ENCODE measurements around the gene CD300LF. TPM values are rescaled to one million over a fixed set of nuclear protein-coding genes. Genes with fewer than 3 reads are reported as not detected.

Gene CD300LF
- total RNA-seq (2014; rRNA removed; shearing (Covaris generic)), result not detected in 2 replicates

GRCh38 chr17:74712756-74713155 is at the start of gene CD300LF:
Gene CD300LF, minus strand, starts transcription at chr17:74712923. Its CDS starts 57 bp downstream, at chr17:74712866.
- H3K36me3 ChIP-seq, result no peaks in the 10 kb centered on the region
- H3K9me3 ChIP-seq (replicated peaks), result no peaks in the 10 kb centered on the region
- H3K27ac ChIP-seq, result no peak within 1 kb of the TSS
- H3K4me1 ChIP-seq (replicated peaks), result no peaks in the 10 kb centered on the region
- DNase-seq (ENCODE audit: low read depth in 1 of 2, low spot score in 2 of 2), result no peak
- peaks cover 48% of the 10 kb centered on the region for H3K27me3 ChIP-seq (replicated peaks)
- H3K4me3 ChIP-seq, result no peak within 1 kb of the TSS

DNA sequence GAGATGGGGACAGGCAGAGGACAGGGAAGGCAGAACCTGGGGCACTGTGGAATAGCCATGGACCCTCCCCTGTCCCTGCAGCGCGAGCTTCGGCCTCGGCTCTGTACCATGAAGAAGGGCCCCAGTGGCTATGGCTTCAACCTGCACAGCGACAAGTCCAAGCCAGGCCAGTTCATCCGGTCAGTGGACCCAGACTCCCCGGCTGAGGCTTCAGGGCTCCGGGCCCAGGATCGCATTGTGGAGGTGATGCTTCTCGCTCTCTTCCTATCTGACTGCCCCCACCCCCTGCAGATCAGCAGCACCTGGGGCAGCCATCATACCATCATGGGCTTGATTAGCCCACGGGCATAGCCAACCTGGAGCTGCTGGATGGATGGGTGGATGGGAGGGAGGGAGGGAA is 49.2 kb upstream of the CD300LF start:
- H3K4me1 ChIP-seq (replicated peaks), result peaks cover 57% of the 10 kb centered on the region
- 0 out of 2 replicates have a peak, but pooled peaks cover 1% of the 10 kb centered on the region for H3K36me3 ChIP-seq
- no peak overlapping the region for H3K27ac ChIP-seq
- no peaks in the 10 kb centered on the region for H3K9me3 ChIP-seq (replicated peaks)
- H3K4me3 ChIP-seq, result no peak overlapping the region
- no peak for DNase-seq (ENCODE audit: low read depth in 1 of 2, low spot score in 2 of 2)
- no peaks in the 10 kb centered on the region for H3K27me3 ChIP-seq (replicated peaks)

DNA sequence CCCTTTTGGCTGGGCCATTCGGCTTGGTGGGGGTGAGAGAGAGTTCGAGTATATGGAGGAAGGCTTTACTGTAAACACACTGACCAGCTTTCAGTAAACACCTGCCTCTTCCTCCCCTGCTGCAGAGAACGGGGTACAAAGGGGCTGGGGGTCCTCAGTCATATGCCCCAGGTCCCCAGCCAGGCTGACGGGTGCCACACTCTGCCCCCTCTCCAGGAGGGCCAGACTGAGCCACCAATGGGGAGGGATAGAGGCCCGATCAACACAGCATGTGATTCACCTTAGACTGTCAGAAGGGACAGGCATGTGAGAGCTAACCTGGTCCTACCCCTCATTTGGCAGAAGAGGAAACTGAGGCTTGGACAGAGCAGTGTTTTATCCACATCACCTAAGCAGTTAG is 48.7 kb upstream of the CD300LF start:
- Histone ChIP-seq H3K9me3 (replicated peaks) (no peaks in the 10 kb centered on the region), H3K27ac (no peak overlapping the region), H3K36me3 (no peaks in the 10 kb centered on the region), H3K27me3 (replicated peaks) (no peaks in the 10 kb centered on the region), H3K4me1 (replicated peaks) (peaks cover 57% of the 10 kb centered on the region), H3K4me3 (no peak overlapping the region)
- no peak for DNase-seq (ENCODE audit: low read depth in 1 of 2, low spot score in 2 of 2)

GRCh38 chr17:74760404-74761105 is 47.8 kb upstream of the CD300LF start:
- 0 out of 2 replicates have a peak overlapping the region, but pooled peaks have one; percentile 3 for H3K27ac ChIP-seq
- peaks cover 57% of the 10 kb centered on the region for H3K4me1 ChIP-seq (replicated peaks)
- no peak for DNase-seq (ENCODE audit: low read depth in 1 of 2, low spot score in 2 of 2)
- no peaks in the 10 kb centered on the region for H3K27me3 ChIP-seq (replicated peaks)
- no peak overlapping the region for H3K4me3 ChIP-seq
- H3K36me3 ChIP-seq, result no peaks in the 10 kb centered on the region
- H3K9me3 ChIP-seq (replicated peaks), result no peaks in the 10 kb centered on the region

- no peaks in the 10 kb centered on the region for H3K9me3 ChIP-seq (replicated peaks)
- H3K27ac ChIP-seq, result 0 out of 2 replicates have a peak overlapping the region, but pooled peaks have one; percentile 3
- peaks cover 57% of the 10 kb centered on the region for H3K4me1 ChIP-seq (replicated peaks)
- H3K27me3 ChIP-seq (replicated peaks), result no peaks in the 10 kb centered on the region
- no peaks in the 10 kb centered on the region for H3K36me3 ChIP-seq
- DNase-seq (ENCODE audit: low read depth in 1 of 2, low spot score in 2 of 2), result no peak
- H3K4me3 ChIP-seq, result no peak overlapping the region
Observed at GRCh38 chr17:74759941-74760340, 47.2 kb upstream of the CD300LF start.

- Histone ChIP-seq H3K4me3 (no peak overlapping the region), H3K27me3 (replicated peaks) (no peaks in the 10 kb centered on the region), H3K27ac (no peak overlapping the region), H3K36me3 (no peaks in the 10 kb centered on the region), H3K4me1 (replicated peaks) (peaks cover 57% of the 10 kb centered on the region), H3K9me3 (replicated peaks) (no peaks in the 10 kb centered on the region)
- peak; percentile 62 to 72 for DNase-seq (ENCODE audit: low read depth in 1 of 2, low spot score in 2 of 2)
Observed at GRCh38 chr17:74759243-74759801, 46.6 kb upstream of the CD300LF start.

GRCh38 chr17:74758848-74759168 is 46.1 kb upstream of the CD300LF start:
- H3K27me3 ChIP-seq (replicated peaks), result no peaks in the 10 kb centered on the region
- H3K36me3 ChIP-seq, result no peaks in the 10 kb centered on the region
- H3K4me3 ChIP-seq, result no peak overlapping the region
- H3K27ac ChIP-seq, result no peak overlapping the region
- H3K9me3 ChIP-seq (replicated peaks), result no peaks in the 10 kb centered on the region
- H3K4me1 ChIP-seq (replicated peaks), result peaks cover 57% of the 10 kb centered on the region
- DNase-seq (ENCODE audit: low read depth in 1 of 2, low spot score in 2 of 2), result peak in 1 of 2 experiments; percentile 55

DNA sequence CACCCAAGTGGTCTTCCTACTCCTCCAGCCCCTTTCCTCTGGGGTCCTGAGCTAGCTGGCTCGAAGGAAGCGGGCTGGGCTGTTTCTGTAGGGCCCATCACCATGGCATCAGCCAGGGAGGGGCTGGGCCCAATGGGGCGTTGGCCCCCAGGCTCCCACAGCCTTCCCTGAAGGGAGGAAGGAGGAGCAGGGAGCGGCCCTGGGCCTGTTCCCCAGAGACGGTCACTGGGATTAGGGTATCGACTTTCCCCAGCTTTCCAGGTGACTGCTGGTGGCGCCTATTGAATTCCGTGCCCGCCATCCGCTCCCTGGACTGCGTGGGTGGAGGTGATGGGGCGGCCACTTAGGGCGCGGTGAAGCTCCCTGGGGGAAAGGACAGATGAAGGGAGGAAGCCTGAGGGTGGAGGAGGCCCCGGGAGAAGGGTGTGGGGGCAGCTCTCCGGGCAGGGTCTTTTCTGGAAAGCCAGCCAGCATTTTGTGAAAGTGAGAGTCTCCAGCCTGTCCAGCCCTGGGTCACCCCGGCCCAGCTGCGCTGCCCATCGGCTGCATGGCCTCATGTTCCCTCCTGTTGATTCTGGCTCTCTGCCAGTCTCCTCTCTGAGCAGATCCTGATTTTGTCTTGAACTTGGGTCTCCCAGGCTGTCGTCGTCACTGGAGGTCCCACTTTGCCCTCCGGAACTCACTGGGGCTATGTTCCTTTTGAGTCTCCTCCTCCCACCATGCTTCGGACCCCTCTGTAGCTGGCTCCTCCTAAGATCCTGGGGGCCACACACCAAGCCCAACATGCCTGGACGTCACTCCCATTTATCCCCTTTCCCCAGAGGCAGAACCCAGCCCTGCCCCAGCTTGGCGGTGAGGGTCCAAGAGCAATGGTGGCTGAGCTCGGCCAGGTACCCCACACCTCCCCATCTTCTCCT is 45.5 kb upstream of the CD300LF start:
- no peak overlapping the region for H3K27ac ChIP-seq
- no peaks in the 10 kb centered on the region for H3K27me3 ChIP-seq (replicated peaks)
- DNase-seq (ENCODE audit: low read depth in 1 of 2, low spot score in 2 of 2), result peak in 1 of 2 experiments; percentile 64
- no peaks in the 10 kb centered on the region for H3K36me3 ChIP-seq
- H3K4me1 ChIP-seq (replicated peaks), result peaks cover 53% of the 10 kb centered on the region
- no peaks in the 10 kb centered on the region for H3K9me3 ChIP-seq (replicated peaks)
- H3K4me3 ChIP-seq, result no peak overlapping the region

DNA sequence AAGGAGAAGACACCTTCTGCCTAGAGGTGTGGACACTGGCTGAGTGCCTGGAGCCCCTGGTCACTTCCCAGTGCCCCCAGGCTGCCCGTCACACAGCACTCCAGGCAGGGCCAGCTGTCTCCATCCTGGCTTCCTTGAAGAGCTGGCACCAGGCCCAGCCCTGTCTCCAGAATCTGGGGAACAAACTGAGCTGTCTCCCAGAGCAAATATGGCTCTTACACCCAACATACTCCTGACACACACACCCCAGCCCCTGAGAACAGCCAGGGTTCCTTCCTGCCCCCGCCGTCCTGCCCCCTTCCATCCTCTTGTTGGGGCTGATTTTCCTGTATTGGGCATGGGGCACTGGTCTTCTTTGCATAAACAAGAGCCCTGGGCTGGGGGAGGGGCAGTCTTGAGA is 44.8 kb upstream of the CD300LF start:
- no peak for DNase-seq (ENCODE audit: low read depth in 1 of 2, low spot score in 2 of 2)
- peaks cover 46% of the 10 kb centered on the region for H3K4me1 ChIP-seq (replicated peaks)
- H3K4me3 ChIP-seq, result no peak overlapping the region
- H3K9me3 ChIP-seq (replicated peaks), result no peaks in the 10 kb centered on the region
- no peaks in the 10 kb centered on the region for H3K36me3 ChIP-seq
- no peaks in the 10 kb centered on the region for H3K27me3 ChIP-seq (replicated peaks)
- no peak overlapping the region for H3K27ac ChIP-seq

DNA sequence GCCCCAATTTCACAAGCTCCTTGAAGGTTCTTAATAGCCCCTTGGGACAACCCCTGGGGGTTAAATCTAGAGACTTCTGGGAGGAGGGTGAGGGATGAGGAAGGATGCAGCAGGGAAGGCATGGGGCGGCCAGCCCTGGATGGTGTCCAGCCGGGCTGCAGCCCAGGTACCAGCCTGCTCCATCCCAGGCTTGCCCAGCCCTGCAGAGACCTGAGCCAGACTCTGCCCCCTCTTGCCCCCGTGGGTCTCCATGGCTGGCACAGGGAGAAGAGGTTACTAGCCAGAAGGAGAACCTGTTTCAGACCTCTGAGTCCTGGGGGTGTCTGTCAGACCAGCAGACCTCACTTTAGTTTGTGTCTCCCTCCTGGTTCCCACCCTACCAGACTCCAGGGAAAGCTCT is 44.2 kb upstream of the CD300LF start:
- H3K36me3 ChIP-seq, result no peaks in the 10 kb centered on the region
- peaks cover 44% of the 10 kb centered on the region for H3K4me1 ChIP-seq (replicated peaks)
- H3K4me3 ChIP-seq, result no peak overlapping the region
- H3K27ac ChIP-seq, result no peak overlapping the region
- no peak for DNase-seq (ENCODE audit: low read depth in 1 of 2, low spot score in 2 of 2)
- H3K27me3 ChIP-seq (replicated peaks), result no peaks in the 10 kb centered on the region
- no peaks in the 10 kb centered on the region for H3K9me3 ChIP-seq (replicated peaks)

DNA sequence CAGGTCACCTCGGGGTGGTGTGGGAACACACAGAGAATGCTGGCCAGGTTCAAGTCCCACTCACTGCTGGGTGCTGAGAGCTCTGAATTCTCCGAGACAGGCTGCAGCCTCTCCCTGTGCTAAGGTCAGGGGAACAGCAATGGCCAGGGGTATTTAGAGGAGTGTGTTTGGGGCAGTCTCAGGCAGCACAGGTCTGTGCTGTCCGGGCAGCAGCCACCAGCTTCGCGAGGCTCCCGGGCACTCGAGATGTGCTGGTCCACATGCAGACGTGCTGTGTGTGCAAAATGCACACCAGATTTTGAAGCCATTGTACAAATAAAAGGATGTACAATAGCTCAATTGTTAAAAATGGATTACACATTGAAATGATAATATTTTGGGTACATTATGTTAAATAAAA is 42.8 kb upstream of the CD300LF start:
- no peak overlapping the region for H3K27ac ChIP-seq
- H3K27me3 ChIP-seq (replicated peaks), result no peaks in the 10 kb centered on the region
- H3K4me1 ChIP-seq (replicated peaks), result peaks cover 33% of the 10 kb centered on the region
- no peaks in the 10 kb centered on the region; the same call in 1 of the 2 replicates for H3K36me3 ChIP-seq
- no peak overlapping the region for H3K4me3 ChIP-seq
- H3K9me3 ChIP-seq (replicated peaks), result no peaks in the 10 kb centered on the region
- DNase-seq (ENCODE audit: low read depth in 1 of 2, low spot score in 2 of 2), result no peak

GRCh38 chr17:74754832-74755231 is 42.1 kb upstream of the CD300LF start:
- Histone ChIP-seq H3K27me3 (replicated peaks) (no peaks in the 10 kb centered on the region), H3K27ac (no peak overlapping the region), H3K4me1 (replicated peaks) (peaks cover 33% of the 10 kb centered on the region), H3K4me3 (no peak overlapping the region), H3K36me3 (no peaks in the 10 kb centered on the region; the same call in 1 of the 2 replicates), H3K9me3 (replicated peaks) (no peaks in the 10 kb centered on the region)
- DNase-seq (ENCODE audit: low read depth in 1 of 2, low spot score in 2 of 2), result no peak

DNA sequence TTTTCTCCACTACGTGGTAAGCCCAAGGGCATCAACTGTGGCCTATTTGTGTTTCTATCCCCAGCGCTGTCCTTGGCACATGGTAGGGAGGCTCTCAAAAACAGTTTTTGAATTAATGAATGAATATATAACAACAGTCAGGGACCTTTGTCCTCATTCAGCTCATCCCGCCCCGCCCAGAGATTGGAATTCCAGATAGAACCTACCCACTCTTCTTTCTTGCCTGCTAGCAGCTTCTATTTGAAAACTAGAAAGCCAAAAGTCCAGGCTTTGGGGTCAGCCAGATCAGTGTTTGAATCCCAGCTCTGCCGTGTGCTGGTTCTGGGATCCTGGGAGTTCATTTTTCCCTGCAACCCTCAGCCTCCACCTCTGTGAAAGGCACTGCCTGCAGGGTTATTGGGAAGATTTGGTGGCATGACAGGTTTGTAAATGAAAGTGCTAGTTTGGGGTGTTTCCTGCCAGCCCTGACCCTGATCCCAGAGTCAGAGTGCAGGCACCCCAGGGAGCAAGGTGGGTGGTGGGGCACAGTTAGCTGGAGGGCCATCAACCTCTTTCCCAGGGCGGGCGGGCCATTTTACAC is 40.2 kb upstream of the CD300LF start:
- H3K9me3 ChIP-seq (replicated peaks), result peaks cover 4% of the 10 kb centered on the region; the same call in 1 of the 2 replicates
- peaks cover 30% of the 10 kb centered on the region for H3K4me1 ChIP-seq (replicated peaks)
- peaks cover 10% of the 10 kb centered on the region for H3K36me3 ChIP-seq
- no peak overlapping the region for H3K27ac ChIP-seq
- DNase-seq (ENCODE audit: low read depth in 1 of 2, low spot score in 2 of 2), result no peak
- H3K27me3 ChIP-seq (replicated peaks), result no peaks in the 10 kb centered on the region
- no peak overlapping the region for H3K4me3 ChIP-seq
